Parathyroid adenoma (tissue), 2 donors: Measurements from ENCODE around the gene DMGDH.
A peak's percentile ranks its signal among the peaks of the same experiment; 100 is the strongest.

Source experiments
- H2AFZ ChIP-seq: fragments of 300-600 bp; sonication (generic); one replicate; pipeline ENCODE4 v1.7.0; 2017; ENCODE audit warnings: antibody characterized with exemption, mild to moderate bottlenecking
- H3K27ac ChIP-seq: fragments of 300-600 bp; sonication (generic); one replicate; pipeline ENCODE4 v1.7.0; 2017
- H3K27me3 ChIP-seq: fragments of 300-600 bp; sonication (generic); one replicate; pipeline ENCODE4 v1.7.0; 2017; ENCODE audit warnings: low read length; ENCODE audit not compliant: control insufficient read depth, insufficient read depth
- H3K36me3 ChIP-seq: fragments of 300-600 bp; sonication (generic); one replicate; pipeline ENCODE4 v1.7.0; 2017; ENCODE audit warnings: low read length; ENCODE audit not compliant: control insufficient read depth, insufficient read depth
- H3K4me1 ChIP-seq: fragments of 300-600 bp; sonication (generic); one replicate; pipeline ENCODE4 v1.7.0; 2017; ENCODE audit warnings: control low read depth
- H3K4me2 ChIP-seq: fragments of 300-600 bp; sonication (generic); one replicate; pipeline ENCODE4 v1.7.0; 2017; ENCODE audit warnings: low read length
- H3K4me3 ChIP-seq: fragments of 300-600 bp; sonication (generic); one replicate; pipeline ENCODE4 v1.7.0; 2017; ENCODE audit warnings: low read depth, low read length
- H3K79me2 ChIP-seq: fragments of 300-600 bp; sonication (generic); one replicate; pipeline ENCODE4 v1.7.0; 2017; ENCODE audit warnings: control low read depth
- H3K9ac ChIP-seq: fragments of 300-600 bp; sonication (generic); one replicate; pipeline ENCODE4 v1.7.0; 2017; ENCODE audit warnings: mild to moderate bottlenecking
- H3K9me3 ChIP-seq: fragments of 300-600 bp; sonication (generic); one replicate; pipeline ENCODE4 v1.7.0; 2017; ENCODE audit warnings: low read length; ENCODE audit not compliant: control insufficient read depth
- CTCF ChIP-seq: fragments of 300-600 bp; sonication (generic); IDR thresholded peaks from one replicate; pipeline ENCODE4 v1.7.0; 2017; ENCODE audit warnings: antibody characterized with exemption, mild to moderate bottlenecking
- donor health status: primary hyperparathyroidism.

The DMGDH gene

DNA sequence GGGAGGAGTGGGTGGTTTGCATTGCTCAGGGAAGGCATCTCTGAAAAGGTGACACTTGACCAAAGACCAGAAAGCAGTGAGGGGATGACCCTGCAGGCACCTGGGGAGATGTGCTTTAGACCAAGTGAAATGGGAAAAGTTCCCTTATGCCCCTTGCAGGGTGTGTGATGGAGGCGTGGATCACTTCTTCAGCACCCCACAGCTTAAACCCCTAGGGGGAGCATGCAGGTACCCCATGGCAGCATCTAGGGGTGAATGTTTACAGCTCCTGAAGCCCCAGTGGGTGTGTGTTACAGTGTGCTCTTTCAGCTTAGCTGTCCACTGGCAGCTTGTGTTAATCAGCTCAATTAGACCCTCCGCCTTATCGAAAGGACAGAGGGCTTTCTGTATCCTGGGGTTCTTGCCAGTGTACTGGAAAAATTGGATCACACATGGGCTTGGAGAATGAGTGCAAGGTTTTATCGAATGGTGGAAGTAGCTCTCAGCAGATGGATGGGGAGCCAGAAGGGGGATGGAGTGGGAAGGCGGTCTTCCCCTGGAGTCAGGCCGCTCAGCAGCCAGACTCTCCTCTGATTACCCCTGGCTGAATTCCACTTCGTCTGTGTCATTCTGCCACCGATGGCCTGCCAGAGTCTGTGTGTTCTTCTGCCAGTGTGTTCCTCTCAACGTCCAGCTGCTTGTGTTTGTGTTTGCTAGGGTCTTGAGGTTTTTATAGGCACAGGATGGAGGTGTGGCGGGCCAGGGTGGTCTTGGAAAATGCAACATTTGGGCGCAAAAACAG, 6.4 kb upstream of the DMGDH start:
- Histone ChIP-seq H3K4me2 (no peak overlapping the region), H3K36me3 (no peaks in the 10 kb centered on the region), H3K27me3 (no peaks in the 10 kb centered on the region), H3K9ac (no peak overlapping the region), H3K4me3 (no peak overlapping the region), H3K27ac (no peak overlapping the region), H3K4me1 (no peaks in the 10 kb centered on the region), H2AFZ (no peak overlapping the region), H3K79me2 (no peaks in the 10 kb centered on the region), H3K9me3 (no peaks in the 10 kb centered on the region)
- TF ChIP-seq CTCF, result no peak

DNA sequence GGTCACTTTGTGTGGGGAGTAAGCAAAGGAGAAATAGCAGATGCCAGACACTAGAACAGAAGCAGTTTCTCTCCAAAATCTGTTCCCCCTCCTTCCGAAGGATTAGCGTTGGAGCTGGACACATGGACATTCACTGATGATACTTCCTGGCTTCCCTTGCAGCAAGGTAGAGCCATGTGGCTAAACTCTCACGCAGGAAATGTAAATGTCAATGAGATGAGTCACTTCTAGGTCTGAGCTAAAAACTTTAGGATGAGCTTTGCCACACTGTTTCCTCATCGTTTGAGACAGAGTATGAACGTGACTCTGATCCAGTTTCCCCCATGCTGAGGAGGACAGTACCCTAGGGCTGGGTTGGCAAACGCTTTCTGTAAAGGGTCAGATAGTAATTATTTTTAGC, 5.2 kb upstream of the DMGDH start:
- Histone ChIP-seq H2AFZ (no peak overlapping the region), H3K9ac (no peak overlapping the region), H3K4me3 (no peak overlapping the region), H3K4me2 (no peak overlapping the region), H3K79me2 (no peaks in the 10 kb centered on the region), H3K36me3 (no peaks in the 10 kb centered on the region), H3K4me1 (no peaks in the 10 kb centered on the region), H3K27me3 (no peaks in the 10 kb centered on the region), H3K27ac (no peak overlapping the region), H3K9me3 (no peaks in the 10 kb centered on the region)
- no peak for TF ChIP-seq CTCF

- H3K4me2 ChIP-seq, result no peak overlapping the region
- no peaks in the 10 kb centered on the region for H3K36me3 ChIP-seq
- no peaks in the 10 kb centered on the region for H3K9me3 ChIP-seq
- peak overlapping the region; percentile 27 for H3K27ac ChIP-seq
- H3K4me1 ChIP-seq, result no peaks in the 10 kb centered on the region
- no peak overlapping the region for H2AFZ ChIP-seq
- TF ChIP-seq CTCF, result no peak
- no peaks in the 10 kb centered on the region for H3K79me2 ChIP-seq
- H3K4me3 ChIP-seq, result no peak overlapping the region
- H3K9ac ChIP-seq, result no peak overlapping the region
- H3K27me3 ChIP-seq, result no peaks in the 10 kb centered on the region
Measured at GRCh38 chr5:79070350-79070667, 835 bp upstream of the DMGDH start.

- H2AFZ ChIP-seq, result no peak overlapping the region
- H3K4me3 ChIP-seq, result no peak overlapping the region
- no peaks in the 10 kb centered on the region for H3K27me3 ChIP-seq
- H3K36me3 ChIP-seq, result no peaks in the 10 kb centered on the region
- H3K4me1 ChIP-seq, result no peaks in the 10 kb centered on the region
- no peaks in the 10 kb centered on the region for H3K9me3 ChIP-seq
- no peak overlapping the region for H3K27ac ChIP-seq
- no peak overlapping the region for H3K9ac ChIP-seq
- no peak for TF ChIP-seq CTCF
- H3K79me2 ChIP-seq, result no peaks in the 10 kb centered on the region
- no peak overlapping the region for H3K4me2 ChIP-seq
Measured at GRCh38 chr5:79062436-79062835, 7.0 kb downstream of the DMGDH start.

GRCh38 chr5:79059674-79060073, 9.8 kb downstream of the DMGDH start:
- Histone ChIP-seq H3K9me3 (no peaks in the 10 kb centered on the region), H3K36me3 (no peaks in the 10 kb centered on the region)

More at GRCh38 chr5:79059674-79060073, 9.8 kb downstream of the DMGDH start:
- Histone ChIP-seq H3K27me3 (no peaks in the 10 kb centered on the region), H3K4me3 (no peak overlapping the region), H2AFZ (no peak overlapping the region), H3K9ac (no peak overlapping the region), H3K79me2 (no peaks in the 10 kb centered on the region), H3K4me1 (no peaks in the 10 kb centered on the region), H3K27ac (no peak overlapping the region), H3K4me2 (no peak overlapping the region)
- no peak for TF ChIP-seq CTCF
